Central memory CD4-positive, alpha-beta T cell (primary cell): Measurements from ENCODE around the gene TMEM212.
"Not testable (repeated sequence)": the region's sequence is repeated elsewhere in the genome, so short reads cannot be mapped to it uniquely, and the experiment has no call there.

Experiments used
- DNase-seq: peaks from one replicate; pipeline ENCODE4 v3.0.0; 2022

The TMEM212 gene

DNA sequence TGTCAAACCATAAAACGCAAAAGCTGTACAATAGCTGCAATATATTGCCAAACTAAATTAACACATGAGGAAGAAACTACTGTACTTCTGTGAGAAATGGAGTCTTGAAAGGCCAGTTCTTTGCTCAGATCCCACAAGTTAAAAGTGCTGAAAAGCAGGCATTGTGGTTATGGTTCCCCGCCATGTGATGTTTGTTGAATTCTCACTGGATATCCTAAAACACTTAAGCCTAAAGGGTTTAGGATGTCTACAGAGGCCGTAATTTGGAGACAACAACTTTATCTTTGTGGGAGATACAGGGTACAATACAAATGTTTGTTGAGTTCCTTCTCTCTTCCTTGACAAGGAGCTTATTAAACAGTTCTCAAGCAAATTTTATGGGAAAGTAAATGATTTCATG, 53.2 kb downstream of the TMEM212 start:
- DNase-seq = no peak

DNA sequence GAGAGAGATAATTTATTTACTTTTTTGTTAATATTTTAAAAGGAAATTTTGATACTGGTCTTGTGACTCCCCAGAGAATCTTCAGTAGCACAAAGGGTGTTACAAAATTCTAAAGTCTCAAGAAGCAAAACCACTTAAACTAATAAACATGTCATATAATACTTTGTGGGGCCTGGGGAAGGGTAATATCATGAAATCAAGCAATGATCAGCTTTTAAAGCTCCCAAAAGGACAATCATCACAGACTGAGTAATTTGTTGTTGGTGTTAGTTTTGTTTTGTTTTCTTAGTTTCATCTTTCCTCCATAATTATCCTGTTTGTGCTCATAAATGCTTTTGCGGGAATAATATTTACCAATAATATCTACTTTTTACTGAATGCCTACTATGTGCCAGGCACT, 55.0 kb downstream of the TMEM212 start:
- DNase-seq = no peak

DNA sequence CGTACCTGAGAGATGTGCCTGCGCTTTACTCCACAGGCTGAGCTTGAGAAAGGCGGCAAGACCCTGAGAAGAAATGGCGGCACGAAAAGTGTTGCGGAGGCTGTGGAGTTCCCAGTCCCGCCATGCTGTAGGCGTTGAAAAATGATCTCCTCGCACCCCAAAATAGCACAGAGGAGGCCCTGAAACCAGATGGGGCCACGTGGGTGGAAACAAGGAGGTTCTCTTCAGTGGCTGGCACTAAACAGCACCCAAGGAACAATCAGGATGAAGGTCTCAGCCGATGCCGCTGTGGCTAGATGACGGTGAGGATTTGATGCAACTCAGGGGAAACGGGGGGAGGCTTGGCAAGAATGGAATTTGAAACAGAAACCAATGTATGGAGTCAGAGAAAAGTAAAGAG, 57.3 kb downstream of the TMEM212 start:
- no peak for DNase-seq

- no peak for DNase-seq
These were observed 58.6 kb downstream of the TMEM212 start for GRCh38 chr3:171901615-171902312.

GRCh38 chr3:171904829-171905228, 61.7 kb downstream of the TMEM212 start:
- DNase-seq = no peak

DNA sequence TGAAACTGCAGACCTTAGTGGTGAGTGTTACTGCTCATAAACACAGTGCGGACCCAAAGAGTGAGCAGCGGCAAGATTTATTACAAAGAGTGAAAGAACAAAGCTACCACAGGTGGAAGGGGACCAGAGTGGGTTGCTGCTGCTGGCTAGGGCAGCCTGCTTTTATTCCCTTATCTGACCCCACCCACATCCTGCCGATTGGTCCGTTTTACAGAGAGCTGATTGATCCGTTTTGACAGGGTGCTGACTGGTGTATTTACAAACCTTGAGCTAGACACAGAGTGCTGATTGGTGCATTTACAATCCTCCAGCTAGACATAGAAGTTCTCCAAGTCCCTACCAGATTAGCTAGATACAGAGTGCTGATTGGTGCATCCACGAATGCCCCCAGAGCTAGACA, 63.4 kb downstream of the TMEM212 start:
- not testable (repeated sequence) for DNase-seq

DNA sequence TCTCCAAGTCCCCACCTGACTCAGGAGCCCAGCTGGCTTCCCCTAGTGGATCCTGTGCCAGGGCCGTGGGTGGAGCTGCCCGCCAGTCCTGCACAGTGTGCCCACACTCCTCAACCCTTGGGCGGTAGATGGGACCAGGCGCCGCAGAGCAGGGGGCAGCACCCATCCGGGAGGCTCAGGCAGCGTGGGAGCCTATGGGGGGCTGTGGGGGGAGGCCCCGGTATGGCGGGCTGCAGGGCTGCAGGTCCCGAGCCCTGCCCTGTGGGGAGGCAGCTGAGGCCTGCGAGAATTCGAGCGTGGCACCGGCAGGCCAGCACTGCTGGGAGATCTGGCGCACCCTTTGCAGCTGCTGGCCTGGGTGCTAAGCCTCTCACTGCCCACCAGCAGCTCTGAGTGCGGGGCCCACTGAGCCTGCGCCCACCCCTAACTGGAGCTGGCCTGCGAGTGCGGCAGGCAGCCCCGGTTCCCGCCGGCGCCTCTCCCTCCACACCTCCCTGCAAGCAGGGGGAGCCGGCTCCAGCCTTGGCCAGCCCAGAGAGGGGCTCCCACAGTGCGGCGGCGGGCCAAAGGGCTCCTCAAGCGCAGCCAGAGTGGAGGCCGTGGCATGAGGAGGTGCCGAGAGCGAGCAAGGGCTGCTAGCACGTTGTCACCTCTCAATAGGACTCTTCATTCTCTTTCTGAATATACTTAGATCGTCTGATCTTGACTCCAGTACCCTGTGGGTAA, 64.0 kb downstream of the TMEM212 start:
- DNase-seq = no peak

- DNase-seq = no peak
These were observed 64.6 kb downstream of the TMEM212 start for GRCh38 chr3:171907761-171908160.

- no peak for DNase-seq
These were observed 65.6 kb downstream of the TMEM212 start for GRCh38 chr3:171908731-171909130.
